Fibroblast of skin of right quadriceps (primary cell): ENCODE results near the gene ARHGDIG.

Experiments used
- DNase-seq: peaks from one replicate; pipeline ENCODE4 v3.0.0-alpha.2; 2013

ARHGDIG gene

DNA sequence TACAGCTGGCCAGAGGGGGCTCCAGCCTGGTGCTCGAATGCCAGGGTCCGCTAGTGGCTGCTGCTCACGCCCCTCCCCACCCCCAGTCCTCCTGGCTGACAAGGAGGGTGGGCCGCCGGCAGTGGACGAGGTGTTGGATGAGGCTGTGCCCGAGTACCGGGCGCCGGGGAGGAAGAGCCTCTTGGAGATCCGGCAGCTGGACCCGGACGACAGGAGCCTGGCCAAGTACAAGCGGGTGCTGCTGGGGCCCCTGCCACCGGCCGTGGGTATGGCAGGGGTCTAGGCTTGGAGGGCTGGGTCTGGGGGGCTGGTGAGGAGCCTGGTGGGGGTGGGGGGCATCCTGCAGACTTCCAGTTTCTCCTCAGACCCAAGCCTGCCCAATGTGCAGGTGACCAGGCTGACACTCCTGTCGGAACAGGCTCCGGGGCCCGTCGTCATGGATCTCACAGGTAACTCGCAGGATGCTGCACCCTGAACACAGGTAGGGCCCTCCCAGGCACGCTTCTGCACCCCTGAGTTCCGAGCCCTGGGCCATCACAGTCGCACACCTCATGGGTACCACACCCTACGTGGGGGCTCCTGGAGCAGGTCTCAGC is 1.4 kb downstream of the ARHGDIG start:
- no peak for DNase-seq

DNA sequence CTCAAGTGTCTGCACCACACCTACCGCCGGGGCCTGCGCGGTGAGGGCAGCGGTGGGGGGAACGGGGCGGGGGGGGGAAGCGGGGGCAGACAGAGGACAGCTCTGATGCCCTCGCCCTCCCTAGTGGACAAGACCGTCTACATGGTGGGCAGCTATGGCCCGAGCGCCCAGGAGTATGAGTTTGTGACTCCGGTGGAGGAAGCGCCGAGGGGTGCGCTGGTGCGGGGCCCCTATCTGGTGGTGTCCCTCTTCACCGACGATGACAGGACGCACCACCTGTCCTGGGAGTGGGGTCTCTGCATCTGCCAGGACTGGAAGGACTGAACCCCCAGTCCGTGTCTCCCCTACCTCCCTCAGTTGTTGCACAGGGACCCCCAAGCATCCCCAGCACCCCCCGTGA is 2.1 kb downstream of the ARHGDIG start:
- no peak for DNase-seq

DNA sequence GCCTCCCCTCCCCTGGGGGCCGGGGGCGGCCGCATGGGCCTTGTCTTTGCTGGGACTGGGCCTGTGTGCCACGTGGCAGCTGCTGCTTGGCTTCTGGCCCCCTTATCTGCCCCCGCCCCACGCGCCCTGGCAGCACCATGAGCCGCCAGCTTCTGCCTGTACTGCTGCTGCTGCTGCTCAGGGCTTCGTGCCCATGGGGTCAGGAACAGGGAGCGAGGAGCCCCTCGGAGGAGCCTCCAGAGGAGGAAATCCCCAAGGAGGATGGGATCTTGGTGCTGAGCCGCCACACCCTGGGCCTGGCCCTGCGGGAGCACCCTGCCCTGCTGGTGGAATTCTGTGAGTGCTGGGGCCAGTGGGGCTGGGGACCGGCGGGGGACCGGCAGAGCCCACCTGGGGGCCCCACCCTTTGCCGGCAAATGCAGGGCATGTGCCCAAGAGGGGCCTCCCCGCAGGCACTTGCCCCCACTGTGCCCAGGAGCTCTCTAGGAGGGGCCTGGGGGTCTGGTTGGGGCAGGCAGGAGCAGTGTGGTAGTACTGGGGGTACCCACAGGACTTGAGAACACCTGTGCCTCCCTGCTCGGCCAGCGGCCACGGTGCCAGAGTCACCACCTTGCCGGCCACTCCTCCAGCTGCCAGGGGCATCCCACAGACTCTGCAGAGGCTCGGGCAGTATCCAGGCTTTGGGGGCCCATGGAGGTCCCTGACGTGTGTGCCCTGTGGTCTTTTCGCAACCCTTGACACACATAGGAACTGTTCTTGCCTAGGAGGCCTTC is 2.8 kb downstream of the ARHGDIG start, which contains the start of gene PDIA2:
Gene PDIA2 (plus strand): TSS at position 132 of the 773 bp plus-strand sequence. CDS start 6 bp downstream, at position 138.
- no peak for DNase-seq

DNA sequence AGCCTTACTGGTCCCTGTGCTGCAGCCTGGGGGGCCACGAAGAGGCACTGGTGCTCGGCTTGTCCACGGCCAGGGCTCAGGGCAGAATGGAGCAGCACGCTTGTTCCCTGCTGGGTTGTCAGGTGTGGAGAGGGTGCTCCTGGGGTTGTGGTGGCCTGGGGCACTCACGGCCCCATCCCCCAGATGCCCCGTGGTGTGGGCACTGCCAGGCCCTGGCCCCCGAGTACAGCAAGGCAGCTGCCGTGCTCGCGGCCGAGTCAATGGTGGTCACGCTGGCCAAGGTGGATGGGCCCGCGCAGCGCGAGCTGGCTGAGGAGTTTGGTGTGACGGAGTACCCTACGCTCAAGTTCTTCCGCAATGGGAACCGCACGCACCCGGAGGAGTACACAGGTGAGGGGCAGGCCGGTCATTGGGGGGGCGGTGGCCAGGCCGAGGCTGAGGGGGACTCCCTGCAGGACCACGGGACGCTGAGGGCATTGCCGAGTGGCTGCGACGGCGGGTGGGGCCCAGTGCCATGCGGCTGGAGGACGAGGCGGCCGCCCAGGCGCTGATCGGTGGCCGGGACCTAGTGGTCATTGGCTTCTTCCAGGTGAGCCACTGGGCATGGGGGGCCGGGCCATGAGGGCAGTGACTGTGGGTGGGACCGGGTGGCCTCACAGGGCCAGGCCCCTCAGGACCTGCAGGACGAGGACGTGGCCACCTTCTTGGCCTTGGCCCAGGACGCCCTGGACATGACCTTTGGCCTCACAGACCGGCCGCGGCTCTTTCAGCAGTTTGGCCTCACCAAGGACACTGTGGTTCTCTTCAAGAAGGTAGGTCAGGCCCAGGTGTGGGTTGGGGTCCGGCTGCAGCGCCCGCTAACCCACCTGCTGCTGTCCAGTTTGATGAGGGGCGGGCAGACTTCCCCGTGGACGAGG is 4.1 kb downstream of the ARHGDIG start:
- no peak for DNase-seq

DNA sequence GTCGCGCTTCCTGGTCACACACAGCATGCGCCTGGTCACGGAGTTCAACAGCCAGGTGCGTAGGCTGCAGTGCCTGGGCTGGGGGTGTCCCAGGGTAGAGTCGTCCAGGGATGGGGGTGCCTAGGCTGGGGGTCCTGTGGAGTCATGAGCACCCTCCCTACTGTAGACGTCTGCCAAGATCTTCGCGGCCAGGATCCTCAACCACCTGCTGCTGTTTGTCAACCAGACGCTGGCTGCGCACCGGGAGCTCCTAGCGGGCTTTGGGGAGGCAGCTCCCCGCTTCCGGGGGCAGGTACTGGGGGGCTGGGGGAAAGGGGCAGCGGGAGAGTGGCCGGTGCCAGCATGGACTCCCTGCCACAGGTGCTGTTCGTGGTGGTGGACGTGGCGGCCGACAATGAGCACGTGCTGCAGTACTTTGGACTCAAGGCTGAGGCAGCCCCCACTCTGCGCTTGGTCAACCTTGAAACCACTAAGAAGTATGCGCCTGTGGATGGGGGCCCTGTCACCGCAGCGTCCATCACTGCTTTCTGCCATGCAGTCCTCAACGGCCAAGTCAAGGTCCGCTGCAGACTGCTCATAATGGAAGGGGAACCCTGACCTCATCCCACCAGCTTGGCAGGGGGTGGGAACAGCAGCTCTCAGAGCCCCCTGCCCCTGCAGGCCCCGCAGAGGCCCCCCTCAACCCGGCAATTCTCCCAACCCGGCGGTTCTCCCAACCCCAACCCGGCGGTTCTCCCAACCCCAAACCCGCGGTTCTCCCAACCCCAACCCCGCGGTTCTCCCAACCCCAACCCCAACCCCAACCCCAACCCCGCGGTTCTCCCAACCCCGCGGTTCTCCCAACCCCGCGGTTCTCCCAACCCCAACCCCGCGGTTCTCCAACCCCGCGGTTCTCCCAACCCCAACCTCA is 5.0 kb downstream of the ARHGDIG start:
- DNase-seq = no peak

DNA sequence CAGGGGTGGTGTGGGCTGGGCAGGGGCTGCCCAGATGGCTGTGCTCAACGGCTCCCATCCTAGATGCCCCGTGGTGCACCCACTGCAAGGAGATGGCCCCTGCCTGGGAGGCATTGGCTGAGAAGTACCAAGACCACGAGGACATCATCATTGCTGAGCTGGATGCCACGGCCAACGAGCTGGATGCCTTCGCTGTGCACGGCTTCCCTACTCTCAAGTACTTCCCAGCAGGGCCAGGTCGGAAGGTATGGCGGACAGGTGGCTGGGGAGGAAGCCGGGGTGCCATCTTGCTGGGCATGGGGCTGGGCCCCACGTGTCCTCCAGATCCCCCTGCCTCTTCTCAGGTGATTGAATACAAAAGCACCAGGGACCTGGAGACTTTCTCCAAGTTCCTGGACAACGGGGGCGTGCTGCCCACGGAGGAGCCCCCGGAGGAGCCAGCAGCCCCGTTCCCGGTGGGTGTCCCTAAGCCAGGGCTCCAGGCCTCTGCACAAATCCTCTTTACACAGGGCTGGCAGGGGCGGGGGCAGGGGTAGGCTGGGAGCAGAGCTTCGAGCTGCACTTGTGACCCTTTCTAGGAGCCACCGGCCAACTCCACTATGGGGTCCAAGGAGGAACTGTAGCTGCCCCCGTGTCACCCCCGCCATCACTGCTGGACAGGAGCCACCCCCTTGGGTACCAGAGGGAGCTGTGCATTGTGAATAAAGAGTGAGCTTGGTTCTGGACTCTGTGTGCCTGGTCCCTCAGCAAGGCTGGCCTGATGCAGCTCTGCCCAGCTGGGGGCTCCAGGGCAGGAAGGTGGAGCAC is 6.3 kb downstream of the ARHGDIG start:
- DNase-seq = no peak

- DNase-seq = no peak
Observed at GRCh38 chr16:287298-287811, 7.0 kb downstream of the ARHGDIG start.

- no peak for DNase-seq
Observed at GRCh38 chr16:287981-288920, 7.9 kb downstream of the ARHGDIG start.

DNA sequence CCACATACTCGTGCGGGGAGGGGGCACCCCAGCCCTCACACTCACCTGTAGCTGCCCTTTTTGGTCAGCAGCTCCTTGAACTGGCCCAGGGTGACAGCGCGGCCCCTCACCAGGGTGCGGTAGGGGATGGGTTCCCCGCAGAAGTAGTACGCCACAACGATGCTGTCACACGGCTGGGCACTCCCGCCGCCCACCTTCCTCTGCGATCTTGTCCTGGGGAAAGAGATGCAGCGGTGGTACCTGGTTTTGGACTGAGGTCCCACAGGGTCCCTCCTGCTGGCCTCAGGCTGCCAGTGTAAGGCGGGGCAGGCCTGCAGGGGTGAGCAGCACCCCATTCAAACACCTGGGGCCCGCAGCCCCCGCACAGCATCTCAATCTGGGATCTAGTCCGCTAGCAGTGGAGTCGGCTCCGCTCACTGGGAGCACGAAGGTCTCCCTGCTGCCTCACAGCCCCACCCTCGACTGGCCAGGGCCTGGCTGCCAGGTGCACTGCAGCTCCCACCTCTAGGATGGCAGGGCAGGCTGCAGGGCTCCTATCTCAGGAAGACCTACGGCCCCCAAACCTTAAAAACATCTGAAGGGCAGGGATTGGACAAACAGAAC is 9.1 kb downstream of the ARHGDIG start:
- DNase-seq = no peak

GRCh38 chr16:290015-290680 is 9.8 kb downstream of the ARHGDIG start:
- DNase-seq = no peak

GRCh38 chr16:290681-291405 is 10.5 kb downstream of the ARHGDIG start:
- DNase-seq = no peak

GRCh38 chr16:291539-291938 is 11.1 kb downstream of the ARHGDIG start:
- DNase-seq = no peak

DNA sequence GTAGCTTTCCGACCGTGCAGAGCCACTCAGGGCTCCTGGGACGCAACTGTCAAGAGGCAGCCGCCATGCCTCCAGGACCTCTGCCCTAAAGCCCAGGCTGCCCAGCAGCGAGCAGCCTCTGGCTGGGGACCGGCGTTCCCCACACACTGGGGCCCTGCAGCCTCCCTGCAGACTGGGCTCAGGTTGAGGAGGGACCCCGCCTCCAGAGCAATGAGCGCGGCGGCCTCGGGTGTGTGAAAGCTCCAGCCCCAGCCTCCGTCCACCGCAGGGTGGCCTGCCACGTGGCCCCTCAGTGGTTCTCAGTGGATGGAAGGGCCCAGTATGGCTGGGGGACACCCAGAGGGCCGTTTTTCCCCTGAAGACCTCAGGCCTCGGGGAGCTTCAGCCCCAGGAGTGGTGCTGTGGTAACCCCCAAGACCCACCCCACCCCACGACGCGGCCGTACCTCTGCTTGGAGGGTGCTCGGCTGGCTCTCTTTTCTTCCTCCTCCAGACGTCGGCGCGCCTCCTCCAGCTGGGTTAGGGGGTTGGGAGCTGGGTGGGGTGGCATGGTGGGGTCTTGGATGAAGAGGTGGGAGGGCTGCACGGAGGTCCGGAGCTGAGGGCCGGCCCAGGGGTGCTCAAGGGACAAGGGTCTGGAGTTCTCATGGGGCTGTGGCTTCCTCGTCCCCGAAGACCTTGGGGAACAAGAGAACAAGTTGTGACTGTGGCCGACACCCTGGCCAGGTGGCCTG is 12.8 kb downstream of the ARHGDIG start:
- no peak for DNase-seq

DNA sequence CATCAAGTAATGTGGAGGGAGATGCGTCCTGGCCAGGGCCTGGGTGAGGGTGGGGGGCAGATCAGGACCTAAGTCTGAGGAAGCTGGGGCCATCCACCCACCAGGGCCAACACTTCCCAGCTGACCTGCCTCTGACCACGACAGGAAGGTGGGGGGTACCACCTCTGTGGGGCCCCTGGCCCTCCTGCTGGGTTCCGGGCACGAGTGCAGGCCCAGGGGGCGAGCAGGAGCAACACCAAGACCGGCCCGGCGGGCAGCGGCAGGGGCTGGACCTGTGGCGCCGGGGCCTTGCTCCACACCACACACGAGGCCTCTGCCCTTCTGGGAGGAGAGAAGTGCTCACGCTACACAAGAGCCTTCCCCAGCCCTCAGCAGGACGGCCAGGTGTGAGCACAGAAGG is 15.9 kb downstream of the ARHGDIG start:
- DNase-seq = no peak

DNA sequence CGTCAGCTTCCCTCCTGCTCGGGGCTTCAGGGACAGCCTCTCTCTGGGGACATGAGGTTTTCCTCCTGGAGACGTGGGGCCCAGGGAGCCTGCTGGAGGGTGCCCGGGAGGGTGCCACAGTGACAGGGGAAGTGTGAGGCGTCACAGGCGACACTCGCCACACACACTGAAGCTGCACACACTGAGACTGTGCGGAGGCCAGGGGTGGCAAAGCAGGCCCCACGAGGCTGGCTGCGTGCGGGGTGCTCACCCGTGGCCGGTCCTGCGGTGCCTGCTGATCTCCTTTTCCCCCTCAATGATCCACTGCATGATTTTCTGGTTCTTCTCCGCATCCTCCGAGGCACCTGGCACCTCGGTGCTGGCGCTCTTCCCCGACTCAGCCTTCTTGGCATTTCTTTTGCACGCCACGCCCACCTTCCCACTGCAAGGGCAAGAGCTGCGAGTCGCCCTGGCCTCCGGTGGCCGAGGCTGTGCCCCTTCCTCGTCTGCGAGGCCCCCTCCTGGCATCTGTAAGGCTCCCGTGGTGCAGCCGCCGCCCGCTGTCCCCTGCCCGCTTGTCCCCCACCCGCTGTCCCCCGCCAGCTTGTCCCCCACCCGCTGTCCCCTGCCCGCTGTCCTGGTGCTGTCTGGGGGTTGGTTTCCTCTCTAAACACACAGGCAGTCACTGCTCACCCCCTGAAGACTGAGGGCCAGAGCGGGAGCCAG is 16.6 kb downstream of the ARHGDIG start:
- DNase-seq = no peak

DNA sequence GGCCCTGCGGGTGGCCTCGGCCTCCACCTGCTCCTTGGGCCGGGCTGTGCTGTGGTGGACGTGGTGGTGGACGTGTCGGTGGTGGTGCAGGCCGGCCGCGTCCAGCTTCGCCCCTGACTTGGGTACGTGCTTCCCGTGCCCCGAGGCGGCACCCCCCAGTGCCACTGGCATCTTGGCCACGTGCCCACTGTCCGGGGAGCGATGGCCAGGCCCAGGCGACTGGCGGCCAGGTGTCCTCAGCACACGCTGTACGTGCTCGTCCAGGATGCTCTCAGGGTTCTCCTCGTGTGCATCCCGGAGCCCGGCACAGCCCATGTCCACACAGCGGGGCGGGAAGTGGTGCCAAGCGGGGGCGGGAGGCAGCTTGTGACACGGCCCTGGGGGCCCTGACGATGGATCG is 17.4 kb downstream of the ARHGDIG start:
- no peak for DNase-seq

GRCh38 chr16:301235-301634 is 20.8 kb downstream of the ARHGDIG start:
- DNase-seq = no peak
